OCI-LY1 (cell line): ENCODE data around the gene LRRFIP1.

Experiments
- EZH2 ChIP-seq: fragments of 200-600 bp; sonication (generic), shearing (Covaris generic); IDR thresholded peaks from 2 replicates; pipeline ENCODE4 v1.8.0; 2017; ENCODE audit warnings: borderline replicate concordance, mixed run types, mild to moderate bottlenecking, antibody characterized with exemption, low read length, moderate library complexity, mixed read lengths
- TF ChIP-seq, protein P1 (sequence below): fragments of 200-600 bp; sonication (generic), shearing (Covaris generic); IDR thresholded peaks from 2 replicates; pipeline ENCODE4 v1.5.1; 2017; ENCODE audit warnings: mild to moderate bottlenecking, antibody characterized with exemption, low read length, moderate library complexity, mixed read lengths

DNA sequence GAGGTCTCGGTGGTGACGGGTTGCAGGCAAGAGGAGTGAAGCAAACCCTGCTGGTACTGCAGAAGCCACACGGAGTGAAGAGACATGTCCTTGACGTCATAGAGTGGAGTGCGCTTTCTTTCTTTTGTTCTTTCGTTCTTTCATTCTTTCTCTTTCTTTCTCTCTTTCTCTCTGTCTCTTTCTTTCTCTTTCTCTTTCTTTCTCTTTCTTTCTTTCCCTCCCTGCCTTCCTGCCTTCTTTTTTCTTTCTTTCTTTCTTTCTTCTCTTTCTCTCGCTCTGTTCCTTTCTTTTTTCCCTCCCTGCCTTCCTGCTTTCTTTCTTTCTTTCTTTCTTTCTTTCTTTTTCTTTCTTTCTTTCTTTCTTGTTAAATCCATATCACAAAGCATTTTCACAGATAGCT is 39.2 kb downstream of the LRRFIP1 start:
- no peak for TF ChIP-seq EZH2
- TF ChIP-seq, protein P1, sequence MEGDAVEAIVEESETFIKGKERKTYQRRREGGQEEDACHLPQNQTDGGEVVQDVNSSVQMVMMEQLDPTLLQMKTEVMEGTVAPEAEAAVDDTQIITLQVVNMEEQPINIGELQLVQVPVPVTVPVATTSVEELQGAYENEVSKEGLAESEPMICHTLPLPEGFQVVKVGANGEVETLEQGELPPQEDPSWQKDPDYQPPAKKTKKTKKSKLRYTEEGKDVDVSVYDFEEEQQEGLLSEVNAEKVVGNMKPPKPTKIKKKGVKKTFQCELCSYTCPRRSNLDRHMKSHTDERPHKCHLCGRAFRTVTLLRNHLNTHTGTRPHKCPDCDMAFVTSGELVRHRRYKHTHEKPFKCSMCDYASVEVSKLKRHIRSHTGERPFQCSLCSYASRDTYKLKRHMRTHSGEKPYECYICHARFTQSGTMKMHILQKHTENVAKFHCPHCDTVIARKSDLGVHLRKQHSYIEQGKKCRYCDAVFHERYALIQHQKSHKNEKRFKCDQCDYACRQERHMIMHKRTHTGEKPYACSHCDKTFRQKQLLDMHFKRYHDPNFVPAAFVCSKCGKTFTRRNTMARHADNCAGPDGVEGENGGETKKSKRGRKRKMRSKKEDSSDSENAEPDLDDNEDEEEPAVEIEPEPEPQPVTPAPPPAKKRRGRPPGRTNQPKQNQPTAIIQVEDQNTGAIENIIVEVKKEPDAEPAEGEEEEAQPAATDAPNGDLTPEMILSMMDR, result no peak
